SK-MEL-5 (cell line): Measurements from ENCODE around the gene ZNHIT2. TPM values are rescaled to one million over a fixed set of nuclear protein-coding genes. Genes with fewer than 3 reads are reported as not detected.
"Not testable (repeated sequence)": the region's sequence is repeated elsewhere in the genome, so short reads cannot be mapped to it uniquely, and the experiment has no call there.

Source experiments
- DNase-seq: peaks from one replicate; pipeline ENCODE4 v3.0.0-alpha.2; 2016; ENCODE audit warnings: low read depth, low spot score
- in situ Hi-C: cut with HindIII; loops from 2 replicates; pipeline ENCODE4 v1.10.0; 2016; ENCODE audit warnings: low sequenced_read_pairs, high pct_unique_total_duplicates, low pct_unique_long_range_greater_than_20kb
- total RNA-seq: library from RNA; depleted of rRNA; stranded (reverse); fragments of >200 nt; shearing (Covaris generic); gene quantifications from 2 replicates; pipeline ENCODE4 v1.2.3, GENCODE V29; 2014

Gene ZNHIT2
- total RNA-seq, 1 experiment from 2014 or later, result 8.1 TPM

DNA sequence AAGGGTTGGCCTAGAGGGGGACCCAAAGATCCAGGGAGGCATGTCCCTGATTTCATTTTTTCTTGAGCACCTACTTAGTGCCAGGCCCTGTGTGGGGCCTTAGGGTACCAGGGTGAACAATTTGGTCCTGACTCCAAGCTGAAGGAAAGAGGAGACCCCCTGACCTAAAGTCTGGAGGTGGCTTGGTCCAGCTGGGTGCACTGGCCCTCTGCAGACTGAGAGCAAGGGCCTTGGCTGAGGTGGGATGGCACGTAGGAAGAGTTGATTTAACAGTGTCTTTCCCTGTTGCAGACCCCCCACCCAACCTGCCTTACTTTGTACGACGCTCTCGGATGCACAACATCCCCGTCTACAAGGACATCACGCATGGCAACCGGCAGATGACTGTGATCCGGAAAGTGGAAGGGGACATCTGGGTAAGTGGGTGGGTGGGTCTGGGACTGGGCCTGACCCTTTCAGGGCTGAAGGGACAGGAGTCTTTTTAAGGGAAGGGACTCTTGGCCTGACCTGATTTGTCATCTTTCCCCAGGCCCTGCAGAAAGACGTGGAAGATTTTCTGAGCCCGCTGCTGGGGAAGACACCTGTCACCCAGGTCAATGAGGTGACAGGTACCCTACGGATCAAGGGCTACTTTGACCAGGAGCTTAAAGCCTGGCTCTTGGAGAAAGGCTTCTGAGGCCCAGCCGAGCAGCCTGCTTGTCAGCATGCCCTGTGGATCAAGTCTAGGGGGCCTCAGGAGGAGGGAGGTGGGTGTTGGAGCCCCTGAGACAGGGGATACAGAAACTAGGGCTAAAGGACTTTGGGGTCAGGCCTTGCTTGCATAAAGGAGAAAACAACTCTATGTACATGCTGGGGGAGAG is 7.9 kb upstream of the ZNHIT2 start:
- in situ Hi-C loops, result no loop called here
- no peak for DNase-seq

DNA sequence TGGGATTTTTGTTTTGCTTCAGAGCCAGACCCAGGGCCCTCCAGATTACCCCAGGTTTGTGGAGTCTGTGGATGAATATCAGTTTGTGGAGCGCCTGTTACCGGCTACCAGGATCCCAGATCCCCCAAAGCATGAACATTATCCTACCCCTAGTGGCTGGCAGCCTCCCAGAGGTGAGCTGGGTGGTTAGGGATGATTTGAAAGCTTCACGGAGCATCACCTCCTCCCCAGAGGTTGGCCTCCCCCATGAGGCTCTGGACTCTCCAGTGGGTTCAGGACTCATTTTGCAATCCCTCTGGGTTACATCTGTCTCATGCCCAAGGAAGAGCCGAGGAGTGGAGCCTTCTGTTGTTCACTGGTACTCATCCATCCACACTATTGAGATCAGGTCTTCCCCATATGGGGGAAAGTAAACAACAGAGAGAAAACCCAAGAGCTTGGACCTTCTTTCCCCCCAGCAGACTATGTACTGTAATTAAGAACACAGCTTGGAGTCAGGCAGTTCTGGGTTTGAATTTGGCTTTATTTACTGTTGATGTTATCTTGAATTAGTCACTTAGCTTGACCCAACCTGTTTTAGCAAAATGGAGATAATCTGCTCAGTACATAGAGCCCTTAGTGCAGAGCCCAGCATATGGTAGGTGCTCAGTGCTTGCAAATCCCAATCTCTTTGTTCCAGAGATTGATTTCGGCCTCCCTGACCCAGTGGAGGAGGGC is 7.1 kb upstream of the ZNHIT2 start:
- DNase-seq, result no peak
- in situ Hi-C loops, result no loop called here

DNA sequence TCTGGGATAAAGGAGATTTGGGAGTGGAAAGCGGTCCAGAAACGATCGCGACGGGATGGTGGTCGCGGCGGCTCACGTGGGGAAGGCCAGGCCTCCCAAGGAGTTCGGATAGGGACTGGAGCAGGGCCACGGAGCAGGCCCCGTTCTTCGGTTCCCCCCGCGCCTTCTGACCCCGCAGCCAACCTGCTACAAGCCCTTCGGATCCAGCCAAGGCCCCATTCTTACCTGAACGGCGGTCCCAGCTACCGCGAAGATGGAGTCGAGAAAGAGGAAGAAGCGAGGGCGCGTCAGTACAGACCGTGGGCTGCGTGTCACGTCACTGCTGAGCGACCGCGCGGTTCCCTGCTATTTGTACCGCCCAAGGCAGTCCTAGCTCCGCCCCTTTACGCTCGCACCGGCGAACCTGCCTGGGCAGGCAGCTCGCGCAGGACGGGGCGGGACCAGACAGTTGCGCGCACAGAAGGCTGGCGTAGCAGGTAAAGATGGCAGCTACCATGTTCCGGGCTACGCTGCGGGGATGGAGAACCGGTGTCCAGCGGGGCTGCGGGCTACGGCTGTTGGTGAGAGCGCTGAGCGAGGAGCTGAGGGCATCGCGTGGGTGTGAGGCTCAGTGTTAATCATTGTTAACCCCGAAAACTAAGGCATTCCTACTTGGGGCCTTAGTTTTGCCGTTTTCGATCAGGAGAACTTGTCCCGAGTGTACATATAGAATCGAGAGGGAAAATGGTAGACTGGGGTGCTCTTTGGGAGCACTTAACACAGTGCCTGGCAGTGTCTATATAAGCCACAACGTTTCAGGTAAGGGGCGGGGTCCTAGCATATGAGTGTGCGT is 4.6 kb upstream of the ZNHIT2 start, which contains the start of the genes FAU and MRPL49:
TSS of gene FAU (minus strand) at position 270 of the 832 bp plus-strand sequence. CDS start 321 bp downstream, outside the sequence.
TSS of gene MRPL49 (plus strand) at position 457 of the 832 bp plus-strand sequence. CDS start at position 483, 26 bp downstream.
- in situ Hi-C loops, result no loop called here
- peak; percentile 96 for DNase-seq

DNA sequence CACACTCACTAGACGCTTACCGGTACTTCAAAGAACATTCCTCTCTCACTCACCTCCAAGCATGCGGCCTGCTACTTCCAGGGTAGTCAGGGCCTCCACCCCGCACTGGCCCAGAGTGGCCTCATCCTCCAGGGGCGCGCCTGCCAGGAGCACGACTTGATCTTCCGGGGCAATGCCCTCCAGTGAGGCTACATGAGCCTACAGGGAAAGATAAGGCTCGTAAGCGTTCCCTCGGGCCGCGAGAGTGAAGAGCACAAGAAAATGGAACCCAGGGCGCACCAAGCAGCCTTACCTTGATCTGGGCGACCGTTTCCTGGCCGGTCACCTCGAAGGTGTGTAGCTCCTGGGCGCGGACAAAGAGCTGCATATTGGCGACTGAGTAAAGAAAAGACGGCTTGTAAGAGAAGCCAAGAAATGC is 4.0 kb upstream of the ZNHIT2 start:
- DNase-seq, result no peak
- in situ Hi-C loops, result no loop called here

DNA sequence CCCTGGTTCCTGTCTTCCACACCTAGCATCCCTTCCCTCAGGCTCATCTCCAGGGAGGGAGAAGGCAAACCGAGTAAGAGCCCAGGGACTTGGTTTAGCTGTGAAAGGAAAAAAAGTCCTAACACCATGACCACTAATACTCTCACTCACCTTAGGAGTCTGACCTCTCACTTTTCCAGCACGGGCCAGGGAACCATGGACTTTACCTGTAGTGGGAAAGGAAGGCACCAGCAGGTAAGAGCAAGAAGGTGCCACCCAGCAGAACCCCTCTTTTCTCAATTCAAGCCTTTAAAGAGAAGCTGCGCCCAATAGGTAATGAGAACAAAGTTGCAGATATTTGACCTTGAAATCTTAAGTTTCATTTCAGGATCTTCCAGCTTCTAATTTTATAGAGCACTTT is 3.3 kb upstream of the ZNHIT2 start:
- in situ Hi-C loops, result no loop called here
- no peak for DNase-seq

DNA sequence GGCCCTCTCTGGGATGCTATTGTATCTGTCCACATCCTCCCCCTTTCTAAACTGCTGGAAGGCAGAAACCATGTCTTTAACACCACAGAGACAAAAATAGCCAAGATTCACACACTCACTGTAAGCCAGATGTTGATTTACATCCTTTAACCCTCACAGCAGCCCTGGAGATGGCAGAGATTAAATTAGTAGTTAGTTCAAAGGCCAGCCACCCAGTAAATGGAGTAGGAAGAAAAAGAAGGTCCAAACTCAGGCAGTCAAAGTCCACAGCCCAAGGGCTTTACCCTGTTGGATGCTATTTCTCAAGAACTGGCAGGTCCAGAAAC is 2.1 kb upstream of the ZNHIT2 start:
- no peak for DNase-seq

DNA sequence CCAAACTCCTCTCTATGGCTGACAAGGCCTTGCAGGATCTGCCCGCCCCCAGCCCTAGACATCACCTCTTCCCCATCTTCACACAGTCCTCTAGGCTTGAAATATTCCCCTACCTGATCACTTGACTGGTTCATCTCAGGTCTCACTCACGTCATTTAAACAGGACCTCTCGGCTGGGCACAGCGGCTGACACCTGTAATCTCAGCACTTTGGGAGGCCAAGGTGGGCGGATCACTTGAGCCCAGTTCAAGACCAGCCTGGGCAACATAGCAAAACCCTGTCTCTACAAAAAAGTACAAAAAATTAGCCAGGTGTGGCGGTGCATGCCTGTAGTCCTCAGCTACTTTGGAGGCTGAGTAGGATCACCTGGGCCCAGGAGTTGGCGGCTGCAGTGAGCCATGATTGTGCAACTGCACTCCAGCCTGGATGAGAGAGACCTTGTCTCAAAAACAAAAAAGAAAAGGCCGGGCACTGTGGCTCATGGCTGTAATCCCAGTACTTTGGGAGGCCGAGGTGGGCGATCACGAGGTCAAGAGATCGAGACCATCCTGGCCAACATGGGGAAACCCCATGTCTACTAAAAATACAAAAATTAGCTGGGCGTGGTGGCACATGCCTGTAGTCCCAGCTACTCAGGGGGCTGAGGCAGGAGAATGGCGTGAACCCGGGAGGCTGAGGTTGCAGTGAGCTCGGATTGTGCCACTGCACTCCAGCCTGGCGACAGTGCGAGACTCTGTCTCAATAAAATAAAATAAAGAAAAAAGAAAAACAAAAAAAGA is 1.6 kb upstream of the ZNHIT2 start:
- DNase-seq, in situ Hi-C loops: not testable (repeated sequence)

More for the DNA sequence above, 2.1 kb upstream of the ZNHIT2 start:
- in situ Hi-C loops, result no loop called here

DNA sequence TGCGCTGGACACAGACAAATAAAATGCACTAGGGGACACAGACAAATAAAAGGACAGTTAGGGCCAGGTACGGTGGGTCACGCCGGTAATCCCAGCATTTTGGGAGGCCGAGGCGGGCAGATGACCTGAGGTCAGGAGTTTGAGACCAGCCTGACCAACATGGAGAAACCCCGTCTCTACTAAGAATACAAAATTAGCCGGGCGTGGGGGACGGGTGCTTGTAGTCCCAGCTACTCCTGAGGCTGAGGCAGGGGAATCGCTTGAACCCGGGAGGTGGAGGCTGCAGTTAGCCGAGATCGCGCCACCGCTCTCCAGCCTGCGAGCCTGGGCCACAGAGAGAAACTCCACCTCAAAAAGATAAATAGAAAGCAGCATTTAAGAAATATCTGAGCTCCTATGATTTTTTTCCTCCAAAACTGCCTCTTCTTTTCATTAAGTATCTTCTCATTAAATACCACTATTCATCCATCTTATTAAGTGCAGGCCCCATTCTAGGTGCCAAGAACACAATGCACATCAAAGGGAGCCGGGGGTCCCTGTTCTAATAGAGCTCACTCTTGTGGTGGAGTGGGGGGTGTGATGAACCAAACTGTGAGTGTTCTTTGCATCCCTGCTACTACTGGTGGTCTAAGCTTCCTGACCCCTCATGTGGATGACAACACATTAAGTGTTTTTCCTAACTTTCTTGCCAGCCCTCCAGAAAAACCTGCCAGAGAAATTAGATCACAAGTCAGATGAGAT is 766 bp upstream of the ZNHIT2 start:
- in situ Hi-C loops, result no loop called here
- DNase-seq, result no peak

DNA sequence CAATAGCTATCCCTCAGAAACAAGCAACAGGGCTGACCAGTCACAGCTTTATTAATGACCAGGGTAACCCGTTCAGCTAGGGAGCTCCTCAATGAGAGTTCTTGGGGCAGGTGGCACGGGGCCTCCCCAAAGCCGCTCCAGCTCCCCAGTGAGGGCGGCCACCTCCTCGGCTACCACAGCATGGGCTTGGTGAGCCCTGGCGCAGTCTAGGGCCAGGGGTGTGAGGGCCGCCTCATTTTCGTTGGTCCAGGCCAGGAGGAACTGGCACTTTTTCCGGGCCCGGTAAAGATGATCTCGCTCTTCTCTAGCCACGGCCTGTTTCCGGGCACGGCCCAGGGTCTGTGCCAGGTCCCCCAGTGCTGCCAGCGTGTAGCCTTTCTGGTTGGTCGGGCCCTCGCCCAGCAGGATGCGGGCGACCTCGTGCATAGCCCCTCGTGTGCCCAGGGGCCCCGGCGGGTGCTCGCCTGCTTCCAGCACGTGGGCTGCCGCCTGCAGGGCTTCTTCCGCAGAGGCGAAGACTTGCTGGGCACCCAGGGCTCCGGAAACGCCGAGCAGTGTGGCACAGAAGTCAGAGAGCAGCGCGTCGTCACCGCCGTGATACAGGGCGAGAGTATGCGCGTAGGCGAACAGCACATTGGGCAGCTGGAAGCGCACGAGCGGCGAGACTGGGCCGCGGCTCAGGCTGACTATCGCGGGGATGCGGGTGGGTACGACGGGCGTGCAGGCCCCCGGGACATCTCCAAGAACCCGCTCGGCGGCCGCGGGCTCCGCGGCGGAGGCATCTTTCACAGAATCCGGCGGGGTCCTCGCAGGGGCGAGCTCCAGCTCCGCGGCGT is 913 bp downstream of the ZNHIT2 start:
- in situ Hi-C loops, result no loop called here
- DNase-seq, result peak; percentile 41

DNA sequence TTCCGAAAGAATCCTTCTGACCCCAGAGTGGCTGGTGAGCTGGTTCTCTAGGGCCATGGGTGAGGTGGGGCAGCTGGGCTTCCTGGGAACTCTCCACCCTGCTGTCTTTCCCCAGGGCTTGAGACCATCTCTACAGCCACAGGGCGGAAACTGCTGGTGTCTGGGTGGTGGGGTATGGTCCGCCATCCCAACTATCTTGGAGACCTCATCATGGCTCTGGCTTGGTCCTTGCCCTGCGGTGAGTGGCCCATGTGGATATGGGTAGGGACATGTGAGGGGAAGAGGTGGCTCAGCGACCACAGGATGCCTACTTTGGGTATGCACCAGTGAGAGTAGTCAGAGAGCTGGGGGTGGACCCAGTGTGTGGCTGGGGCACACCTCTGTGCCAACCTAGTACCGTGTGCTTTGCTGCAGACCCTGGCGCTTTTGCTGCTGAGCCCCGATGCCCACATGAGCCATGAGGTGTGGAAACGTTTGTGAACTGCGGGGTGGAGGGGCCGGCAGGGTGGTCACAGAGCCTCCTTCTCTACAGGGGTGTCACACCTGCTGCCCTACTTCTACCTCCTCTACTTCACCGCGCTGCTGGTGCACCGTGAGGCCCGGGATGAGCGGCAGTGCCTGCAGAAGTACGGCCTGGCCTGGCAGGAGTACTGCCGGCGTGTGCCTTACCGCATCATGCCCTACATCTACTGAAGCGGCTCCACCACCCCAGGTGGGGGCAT is 2.0 kb downstream of the ZNHIT2 start:
- no peak for DNase-seq
- in situ Hi-C loops, result no loop called here

DNA sequence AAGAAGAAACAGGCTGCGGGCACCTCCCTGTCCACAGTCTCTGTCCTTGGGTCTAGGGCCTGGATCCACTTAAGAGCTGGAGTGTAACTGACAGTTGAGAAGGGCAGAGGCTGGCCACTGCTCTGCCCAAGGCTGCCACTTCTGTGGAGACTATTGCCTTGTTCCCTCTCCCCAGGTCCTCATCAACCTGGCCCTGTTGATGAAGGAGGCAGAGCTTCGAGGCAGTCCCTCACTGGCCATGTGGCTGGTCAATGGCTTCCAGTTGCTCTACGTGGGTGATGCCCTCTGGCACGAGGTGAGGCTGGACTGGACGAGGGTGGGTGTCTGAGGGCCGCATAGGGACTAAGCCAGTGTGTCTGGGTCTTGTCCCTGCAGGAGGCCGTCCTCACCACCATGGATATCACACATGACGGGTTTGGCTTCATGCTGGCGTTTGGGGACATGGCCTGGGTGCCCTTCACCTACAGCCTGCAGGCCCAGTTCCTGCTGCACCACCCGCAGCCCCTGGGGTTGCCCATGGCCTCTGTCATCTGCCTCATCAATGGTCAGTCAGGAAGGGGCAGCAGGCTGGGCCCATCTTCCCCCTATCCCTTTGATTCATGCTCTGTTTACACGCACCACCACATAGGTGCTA is 2.8 kb downstream of the ZNHIT2 start:
- no peak for DNase-seq
- in situ Hi-C loops, result no loop called here

DNA sequence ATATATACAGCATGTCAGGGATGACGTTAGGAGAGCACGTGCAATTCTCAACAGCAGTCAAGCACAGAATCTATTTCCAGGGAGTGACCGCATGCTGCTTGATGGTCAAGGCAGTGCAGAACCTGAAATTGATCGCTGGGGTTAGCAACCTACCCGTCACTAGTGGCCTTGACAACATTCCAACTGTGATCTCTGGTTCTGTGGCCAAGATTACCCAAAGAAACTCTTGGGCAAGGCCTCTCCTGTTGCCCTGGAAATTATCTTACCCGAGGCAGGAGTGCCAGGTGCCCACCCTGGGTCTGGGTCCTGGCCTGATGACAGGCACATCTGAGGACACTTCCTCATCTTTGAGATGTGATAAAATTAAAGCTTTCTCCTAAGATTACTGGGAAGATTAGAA is 3.7 kb downstream of the ZNHIT2 start:
- in situ Hi-C loops, result no loop called here
- DNase-seq, result no peak

DNA sequence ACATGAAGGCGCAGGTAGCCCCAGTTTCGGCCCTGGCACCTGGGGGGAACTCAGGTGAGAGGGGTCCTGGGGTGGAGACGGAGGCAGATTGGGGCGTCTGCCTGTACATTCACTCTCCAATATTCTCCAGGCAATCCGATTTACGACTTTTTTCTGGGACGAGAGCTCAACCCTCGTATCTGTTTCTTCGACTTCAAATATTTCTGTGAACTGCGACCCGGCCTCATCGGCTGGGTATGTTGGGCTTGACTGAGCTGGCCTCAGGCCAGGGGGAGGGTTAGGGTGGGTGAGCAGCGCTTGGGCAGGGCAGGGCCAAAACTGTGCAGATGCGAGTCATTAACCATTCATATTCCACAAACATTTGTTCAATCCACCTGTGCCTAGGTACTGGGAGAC is 4.1 kb downstream of the ZNHIT2 start:
- no peak for DNase-seq
- in situ Hi-C loops, result no loop called here

DNA sequence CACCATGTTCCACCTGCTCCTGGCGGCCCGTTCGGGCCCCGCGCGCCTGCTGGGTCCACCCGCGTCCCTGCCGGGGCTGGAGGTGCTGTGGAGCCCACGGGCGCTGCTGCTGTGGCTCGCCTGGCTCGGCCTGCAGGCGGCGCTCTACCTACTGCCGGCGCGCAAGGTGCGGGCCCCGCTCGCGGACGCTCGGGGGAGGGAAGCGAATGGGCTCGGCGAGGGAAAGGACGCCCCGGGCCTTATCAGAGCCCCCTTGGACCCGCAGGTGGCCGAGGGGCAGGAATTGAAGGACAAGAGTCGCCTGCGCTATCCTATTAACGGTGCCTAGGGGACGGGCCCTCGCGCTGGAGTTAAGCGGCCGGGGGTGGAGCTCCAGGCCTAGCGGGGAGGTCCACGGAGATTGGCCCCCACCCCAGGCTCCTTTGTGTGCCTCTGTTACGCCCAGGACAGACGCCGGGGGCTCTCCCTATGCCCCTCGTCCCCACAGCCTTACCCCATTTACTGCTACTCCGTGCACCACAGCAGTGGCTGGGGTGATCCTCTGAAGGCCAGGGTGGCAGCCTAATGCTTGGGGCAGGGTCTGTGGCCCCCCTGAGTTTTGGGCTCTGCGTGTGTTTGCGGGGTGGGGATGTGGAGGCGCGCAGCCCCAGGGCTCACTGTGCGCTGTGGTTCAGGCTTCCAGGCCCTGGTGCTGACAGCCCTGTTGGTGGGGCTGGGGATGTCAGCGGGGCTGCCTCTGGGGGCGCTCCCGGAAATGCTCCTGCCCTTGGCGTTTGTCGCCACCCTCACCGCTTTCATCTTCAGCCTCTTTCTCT is 4.7 kb downstream of the ZNHIT2 start:
- in situ Hi-C loops, result no loop called here
- DNase-seq, result no peak
